ENCODE data around the gene ATP6V1G3.
"Not testable (repeated sequence)": the region's sequence is repeated elsewhere in the genome, so short reads cannot be mapped to it uniquely, and the experiment has no call there.

The ATP6V1G3 gene

DNA sequence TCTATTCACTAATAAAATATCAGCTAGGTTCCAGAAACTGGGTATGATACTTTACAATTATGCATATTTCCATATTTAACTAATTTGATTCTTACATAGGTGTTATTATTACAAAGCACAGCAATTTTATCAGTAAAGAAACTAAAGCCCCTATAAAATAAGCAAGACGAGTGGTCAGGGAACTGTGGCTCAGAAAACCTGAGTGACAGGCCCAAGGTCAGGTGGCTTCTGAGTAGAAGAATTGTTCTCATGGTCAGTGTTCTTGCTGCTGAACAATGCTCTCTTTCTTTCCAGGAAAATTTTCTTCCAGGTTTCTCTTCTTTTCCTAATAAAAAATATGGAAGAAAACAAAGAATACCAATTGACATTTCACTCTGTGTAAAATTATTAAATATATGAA is 2.2 kb upstream of the ATP6V1G3 start:
- no peak for DNase-seq (ENCODE audit: low spot score)

GRCh38 chr1:198541737-198542136 is 1.3 kb upstream of the ATP6V1G3 start:
- no peak for DNase-seq (ENCODE audit: low spot score)

GRCh38 chr1:198538579-198539364 is 1.7 kb downstream of the ATP6V1G3 start:
- DNase-seq (ENCODE audit: low spot score), result no peak

GRCh38 chr1:198535631-198536030 is 4.8 kb downstream of the ATP6V1G3 start:
- DNase-seq (ENCODE audit: low spot score), result no peak

- DNase-seq (ENCODE audit: low spot score), result no peak
Observed at GRCh38 chr1:198534548-198535418, 5.7 kb downstream of the ATP6V1G3 start.

GRCh38 chr1:198531891-198532290 is 8.6 kb downstream of the ATP6V1G3 start:
- no peak for DNase-seq (ENCODE audit: low spot score)

DNA sequence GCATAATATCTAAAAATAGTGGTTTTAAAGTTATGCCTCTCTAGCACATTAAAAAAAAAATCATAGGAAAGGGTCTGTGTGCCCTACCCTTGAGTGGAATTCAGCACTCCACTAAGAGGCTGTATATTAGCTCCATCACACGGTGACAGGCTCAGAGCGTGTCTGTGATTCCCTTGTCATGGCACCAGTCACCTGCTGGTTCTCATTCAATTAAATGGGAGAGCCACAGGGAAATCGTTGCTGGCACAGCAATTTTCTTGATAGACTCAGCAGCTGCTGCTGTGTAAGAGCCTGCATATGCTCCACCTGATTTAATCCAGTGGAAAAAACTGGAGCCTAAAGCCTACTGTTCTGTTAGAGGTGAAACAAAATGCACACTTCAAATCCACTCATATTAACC is 9.5 kb downstream of the ATP6V1G3 start:
- DNase-seq (ENCODE audit: low spot score), result peak; percentile 19

DNA sequence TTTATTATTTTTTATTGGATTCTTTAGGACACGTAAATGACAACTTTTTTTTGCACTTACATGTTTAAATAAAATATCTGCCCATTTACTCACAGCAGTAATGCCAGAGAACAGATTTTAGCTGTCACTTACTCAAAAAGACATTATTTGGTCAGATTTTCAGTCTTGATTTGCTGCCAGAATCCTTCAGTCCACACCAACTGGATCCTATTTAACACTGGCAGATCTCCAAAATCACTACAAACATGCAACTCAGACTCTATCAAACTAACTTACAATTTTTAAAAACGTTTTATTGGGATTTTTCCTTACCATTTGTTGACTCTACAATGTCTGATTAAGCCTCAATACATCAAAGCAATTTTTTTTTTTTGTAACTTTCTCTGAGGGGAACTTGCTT is 11.1 kb downstream of the ATP6V1G3 start:
- no peak for DNase-seq (ENCODE audit: low spot score)

DNA sequence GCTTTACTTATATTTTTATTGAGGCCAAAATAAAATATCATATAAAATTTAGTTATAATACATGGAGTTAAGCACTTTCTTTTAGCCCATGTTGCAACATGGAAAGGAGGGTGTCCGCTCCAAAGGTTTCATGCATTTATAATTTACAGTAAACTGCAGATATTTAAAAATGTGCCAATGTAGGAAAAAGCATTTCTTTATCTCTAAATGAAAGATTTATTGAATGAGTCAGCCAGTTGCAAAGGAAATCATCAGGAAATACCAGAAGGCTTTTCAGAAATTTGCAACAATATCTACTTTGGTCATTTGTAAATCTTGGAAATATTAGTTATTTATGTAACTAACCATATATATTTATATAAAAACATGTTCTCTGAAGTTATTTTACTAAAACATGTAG is 12.1 kb downstream of the ATP6V1G3 start:
- DNase-seq (ENCODE audit: low spot score), result no peak

DNA sequence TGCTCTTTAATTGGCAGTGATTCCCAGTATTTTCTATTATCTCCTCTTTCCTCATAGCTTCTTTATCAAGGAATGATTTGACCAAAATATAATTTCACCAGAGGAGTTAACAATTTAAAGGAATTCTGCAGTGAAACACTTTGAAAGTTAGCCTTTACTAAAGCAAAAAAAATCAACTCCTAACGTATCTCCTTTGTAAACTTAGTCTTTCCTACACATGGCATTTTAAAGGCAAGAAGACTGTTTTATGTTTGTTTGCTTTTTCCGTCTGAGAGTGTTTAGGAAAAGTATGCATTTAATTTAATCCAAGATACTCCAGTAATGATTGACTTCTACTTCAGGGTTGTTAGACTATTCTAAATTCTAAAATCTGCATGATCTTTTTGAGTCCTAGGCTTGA is 15.9 kb downstream of the ATP6V1G3 start:
- no peak for DNase-seq (ENCODE audit: low spot score)

GRCh38 chr1:198524127-198524526 is 16.4 kb downstream of the ATP6V1G3 start:
- not testable (repeated sequence) for DNase-seq (ENCODE audit: low spot score)

DNA sequence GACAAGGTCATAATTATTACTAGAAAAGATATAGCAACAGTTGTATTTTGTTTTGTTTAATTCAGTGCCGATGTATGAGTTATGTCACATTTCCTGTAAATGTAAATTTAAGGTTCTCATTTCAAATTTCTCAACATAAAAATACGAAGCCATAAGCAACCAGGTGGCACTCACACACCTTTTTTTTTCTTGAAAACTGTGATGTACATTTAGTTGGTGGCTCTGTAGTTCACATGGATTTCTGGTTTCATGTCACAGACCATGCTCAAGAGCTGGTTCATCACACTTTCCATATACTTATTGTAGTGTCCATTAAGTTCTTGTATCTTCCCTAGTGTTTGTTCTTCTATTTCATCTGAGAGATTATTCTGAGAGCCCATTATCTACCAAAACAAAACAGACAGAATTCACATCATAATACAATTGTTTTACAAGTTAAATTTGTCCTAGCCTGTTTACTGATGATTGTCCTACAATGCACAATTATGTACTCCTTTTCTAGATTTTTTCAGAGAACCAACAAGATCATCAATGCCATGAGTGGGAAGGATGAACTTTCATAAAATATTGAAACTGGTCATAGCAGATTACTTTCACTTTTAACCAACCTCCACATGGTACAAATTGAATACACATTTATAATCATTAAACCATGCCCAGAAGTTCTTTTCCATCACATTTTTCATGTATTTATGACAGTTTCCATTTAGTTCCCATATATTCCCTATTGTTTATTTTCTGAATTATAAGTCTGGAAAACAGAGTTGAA is 17.1 kb downstream of the ATP6V1G3 start:
- DNase-seq (ENCODE audit: low spot score), result no peak

- no peak for DNase-seq (ENCODE audit: low spot score)
Observed at GRCh38 chr1:198520524-198521254, 19.8 kb downstream of the ATP6V1G3 start.

GRCh38 chr1:198519639-198520501 is 20.6 kb downstream of the ATP6V1G3 start:
- DNase-seq (ENCODE audit: low spot score), result no peak

DNA sequence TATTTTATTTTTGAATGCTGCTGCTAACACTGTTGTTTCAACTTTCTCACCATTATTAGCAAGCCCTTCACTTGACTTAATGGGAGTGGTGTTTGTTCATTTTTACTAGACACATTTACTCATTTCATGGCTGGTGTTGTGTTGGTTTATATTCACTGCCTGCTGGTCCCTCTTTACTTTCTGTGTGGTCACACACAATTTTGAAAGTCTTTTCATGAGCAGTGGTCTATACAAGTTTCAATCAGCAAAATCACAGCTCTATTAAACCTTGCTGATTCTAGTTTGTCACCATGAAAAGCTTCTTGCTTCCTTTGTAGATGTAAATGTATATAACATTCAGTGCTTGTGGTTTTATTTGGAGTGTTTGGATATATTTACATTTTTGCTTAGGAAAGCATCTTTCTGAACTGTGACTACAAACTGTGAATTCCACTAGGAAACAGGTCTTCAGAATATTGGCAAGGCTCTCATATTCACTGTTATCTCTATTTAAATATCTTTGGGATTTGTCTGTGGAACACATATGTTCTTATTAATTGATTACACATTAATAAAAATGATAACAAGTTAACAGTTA is 22.8 kb downstream of the ATP6V1G3 start:
- DNase-seq (ENCODE audit: low spot score), result no peak

DNA sequence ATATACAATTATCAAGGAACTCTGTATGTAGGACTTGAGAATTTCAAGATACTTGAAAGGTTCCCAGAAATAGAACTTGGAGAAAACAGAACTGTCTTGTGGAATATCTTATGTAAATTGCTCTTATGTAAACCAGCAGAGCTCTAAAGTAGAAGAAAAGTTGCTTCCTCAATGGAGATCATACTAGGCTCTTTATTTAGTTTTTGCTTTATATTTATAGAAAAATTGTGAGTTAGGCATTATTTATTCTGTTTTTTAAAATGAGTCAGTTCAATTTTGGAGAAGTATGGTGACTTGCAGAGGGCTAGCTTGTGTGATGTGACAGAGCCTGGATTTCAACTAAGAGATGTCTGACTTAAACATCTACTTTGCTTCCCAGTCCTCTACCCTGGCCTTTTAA is 40.4 kb downstream of the ATP6V1G3 start:
- no peak for DNase-seq (ENCODE audit: low spot score)

DNA sequence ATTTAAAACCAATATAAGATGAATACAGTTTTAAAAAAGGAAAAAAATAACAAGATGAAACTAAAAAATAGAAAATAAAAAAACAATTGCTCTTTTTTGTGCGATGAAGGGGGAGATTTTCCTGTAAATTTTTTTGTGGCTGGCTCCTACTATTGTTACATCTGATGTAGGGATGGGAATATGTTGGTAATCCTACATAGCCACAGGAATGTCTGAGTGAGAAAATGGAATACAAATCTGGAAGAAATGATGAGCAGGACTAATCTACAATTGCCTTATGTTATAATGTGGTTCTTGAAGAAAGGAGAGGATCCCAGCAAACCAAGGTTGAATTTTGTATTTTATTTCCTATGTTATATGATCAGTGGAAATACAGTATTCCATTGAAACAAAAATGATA is 40.9 kb downstream of the ATP6V1G3 start:
- no peak for DNase-seq (ENCODE audit: low spot score)

- DNase-seq (ENCODE audit: low spot score), result no peak
Observed at GRCh38 chr1:198498881-198499280, 41.6 kb downstream of the ATP6V1G3 start.

DNA sequence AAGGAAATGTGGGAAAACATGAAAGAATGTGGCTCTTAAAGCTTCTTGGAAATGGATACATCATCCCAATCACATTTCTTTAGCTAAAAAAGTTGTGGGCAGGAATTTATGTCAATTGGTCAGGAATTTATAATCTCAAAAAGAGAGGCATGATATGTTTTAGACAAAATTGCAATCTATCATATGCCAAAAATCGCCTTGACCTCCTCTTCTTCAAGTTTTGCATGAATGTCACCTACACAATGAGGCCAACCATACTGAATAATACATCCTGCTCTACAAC is 42.4 kb downstream of the ATP6V1G3 start:
- DNase-seq (ENCODE audit: low spot score), result no peak

DNA sequence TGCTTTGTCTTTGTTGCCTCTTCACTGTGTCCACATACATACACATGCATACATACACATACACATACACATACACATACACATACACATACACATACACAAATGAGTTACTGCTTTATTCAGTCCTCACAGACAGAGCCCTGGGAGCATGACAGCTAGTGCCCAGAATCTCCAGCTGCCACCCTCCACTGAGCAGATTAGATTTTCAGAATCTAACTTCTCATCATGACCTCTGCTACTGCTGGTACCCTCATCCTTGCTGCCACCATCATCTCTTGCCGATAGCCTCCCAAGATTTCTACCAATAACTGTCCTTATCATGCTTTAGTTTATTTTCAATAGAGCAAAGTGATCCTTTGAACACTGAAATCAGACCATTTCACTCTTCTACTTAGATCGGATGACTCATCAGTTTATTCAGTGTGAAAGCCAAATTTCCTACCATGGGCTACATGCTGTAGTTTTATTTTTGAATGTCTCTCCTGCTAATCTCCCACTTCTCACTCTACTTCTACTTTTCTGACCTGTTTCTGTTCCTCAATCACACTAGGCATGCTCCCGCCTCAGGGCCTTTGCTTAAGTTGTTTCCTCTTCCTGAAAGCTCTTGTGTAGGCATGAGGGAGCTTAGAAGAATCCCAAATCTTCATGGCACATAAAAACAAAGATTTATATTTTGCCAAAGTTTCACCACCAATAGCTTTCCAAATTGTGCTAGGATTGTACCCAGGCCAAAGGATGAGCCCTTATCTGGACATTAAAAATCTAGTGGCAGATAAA is 43.0 kb downstream of the ATP6V1G3 start:
- DNase-seq (ENCODE audit: low spot score), result no peak
